Stimulated activated naive CD8-positive, alpha-beta T cell treated with anti-CD3 and anti-CD28 coated beads, Interleukin-15, Interleukin-2, amounts not matched to agents 100 U/mL and 50 U/mL, for 24 hours (primary cell): ENCODE data around the gene PRKCE.
A peak's percentile ranks its signal among the peaks of the same experiment; 100 is the strongest.

Source experiments
- ATAC-seq: fragments of 150-1000 bp; cut with Tn5 transposase; one replicate; pipeline ENCODE4 v1.10.0; 2021
- DNase-seq: peaks from one replicate; pipeline ENCODE4 v3.0.0; 2021

Gene PRKCE

GRCh38 chr2:46122318-46122976 is 471.0 kb downstream of the PRKCE start:
- DNase-seq (no peak), ATAC-seq (no peak)

GRCh38 chr2:46123013-46123412 is 471.5 kb downstream of the PRKCE start:
- ATAC-seq (no peak), DNase-seq (no peak)

- no peak for ATAC-seq
- DNase-seq: no peak
Measured at GRCh38 chr2:46125798-46126197, 474.3 kb downstream of the PRKCE start.

- no peak for ATAC-seq
Measured at GRCh38 chr2:46126571-46126970, 475.1 kb downstream of the PRKCE start.

GRCh38 chr2:46127176-46127575 is 475.7 kb downstream of the PRKCE start:
- DNase-seq (no peak), ATAC-seq (no peak)

More at GRCh38 chr2:46126571-46126970, 475.1 kb downstream of the PRKCE start:
- no peak for DNase-seq

GRCh38 chr2:46130511-46130910 is 479.0 kb downstream of the PRKCE start:
- no peak for DNase-seq
- ATAC-seq: no peak

GRCh38 chr2:46132996-46133395 is 481.5 kb downstream of the PRKCE start:
- DNase-seq (no peak), ATAC-seq (no peak)

GRCh38 chr2:46134531-46135227 is 483.2 kb downstream of the PRKCE start:
- ATAC-seq (no peak), DNase-seq (no peak)

GRCh38 chr2:46135228-46135855 is 483.9 kb downstream of the PRKCE start:
- DNase-seq (no peak), ATAC-seq (no peak)

GRCh38 chr2:46135958-46136357 is 484.5 kb downstream of the PRKCE start:
- no peak for ATAC-seq
- DNase-seq: no peak

- DNase-seq: no peak
- ATAC-seq: no peak
Measured at GRCh38 chr2:46136481-46136880, 485.0 kb downstream of the PRKCE start.

- ATAC-seq (no peak), DNase-seq (no peak)
Measured at GRCh38 chr2:46136953-46137352, 485.5 kb downstream of the PRKCE start.

GRCh38 chr2:46142546-46143428 is 491.3 kb downstream of the PRKCE start:
- ATAC-seq: no peak

GRCh38 chr2:46143429-46144132 is 492.1 kb downstream of the PRKCE start:
- ATAC-seq (peak; percentile 29), DNase-seq (no peak)

More at GRCh38 chr2:46142546-46143428, 491.3 kb downstream of the PRKCE start:
- no peak for DNase-seq

- DNase-seq (peak; percentile 46), ATAC-seq (peak; percentile 94)
Measured at GRCh38 chr2:46144133-46144800, 492.8 kb downstream of the PRKCE start.

GRCh38 chr2:46145017-46145416 is 493.5 kb downstream of the PRKCE start:
- no peak for ATAC-seq
- no peak for DNase-seq

GRCh38 chr2:46145840-46146239 is 494.4 kb downstream of the PRKCE start:
- ATAC-seq (no peak), DNase-seq (no peak)

GRCh38 chr2:46146866-46147502 is 495.5 kb downstream of the PRKCE start:
- DNase-seq: no peak
- ATAC-seq: no peak

GRCh38 chr2:46147626-46148368 is 496.3 kb downstream of the PRKCE start:
- DNase-seq (no peak), ATAC-seq (no peak)

GRCh38 chr2:46148369-46148736 is 496.9 kb downstream of the PRKCE start:
- ATAC-seq (no peak), DNase-seq (no peak)
